Effector memory CD4-positive, alpha-beta T cell (primary cell): ENCODE results near the gene EHHADH.

ENCODE experiments used
- DNase-seq, 3 donors: peaks; one replicate each; pipeline ENCODE4 v3.0.0-alpha.2; 2020
- H3K27ac ChIP-seq: 2 replicates; pipeline ENCODE4 v1.7.0; 2013; ENCODE audit warnings: mild to moderate bottlenecking, low read length, moderate library complexity; ENCODE audit not compliant: insufficient read depth, poor library complexity, severe bottlenecking
- H3K27me3 ChIP-seq: replicated peaks from 2 replicates; pipeline ENCODE4 v1.7.0; 2013; ENCODE audit warnings: mild to moderate bottlenecking, low read length; ENCODE audit not compliant: insufficient read depth, control insufficient read depth, poor library complexity, severe bottlenecking
- H3K36me3 ChIP-seq: 2 replicates; pipeline ENCODE4 v1.7.0; 2013; ENCODE audit warnings: mild to moderate bottlenecking, low read length, moderate library complexity; ENCODE audit not compliant: control insufficient read depth, insufficient read depth
- H3K4me1 ChIP-seq: 2 replicates; pipeline ENCODE4 v1.7.0; 2013; ENCODE audit warnings: low read length, mild to moderate bottlenecking; ENCODE audit not compliant: control insufficient read depth, insufficient read depth, poor library complexity, severe bottlenecking
- H3K4me3 ChIP-seq: 2 replicates; pipeline ENCODE4 v1.7.0; 2013; ENCODE audit warnings: low read length, low read depth, mild to moderate bottlenecking; ENCODE audit not compliant: insufficient read depth, poor library complexity, severe bottlenecking
- H3K9me3 ChIP-seq: 2 replicates; pipeline ENCODE4 v1.7.0; 2013; ENCODE audit warnings: mild to moderate bottlenecking, low read length, moderate library complexity; ENCODE audit not compliant: control insufficient read depth

Gene EHHADH

GRCh38 chr3:185216607-185216958, 37.3 kb downstream of the EHHADH start:
- DNase-seq = no peak
- Histone ChIP-seq H3K4me1 (no peaks in the 10 kb centered on the region), H3K4me3 (no peak overlapping the region), H3K27me3 (no peaks in the 10 kb centered on the region), H3K36me3 (no peaks in the 10 kb centered on the region), H3K27ac (no peak overlapping the region), H3K9me3 (no peaks in the 10 kb centered on the region)

- Histone ChIP-seq H3K4me3 (no peak overlapping the region), H3K27ac (no peak overlapping the region)
- no peak for DNase-seq
Measured at GRCh38 chr3:185215873-185216606, 37.8 kb downstream of the EHHADH start.

GRCh38 chr3:185212559-185212958, 41.3 kb downstream of the EHHADH start:
- no peak for DNase-seq
- H3K4me1 ChIP-seq = no peaks in the 10 kb centered on the region
- no peaks in the 10 kb centered on the region for H3K27me3 ChIP-seq
- no peak overlapping the region for H3K27ac ChIP-seq
- H3K9me3 ChIP-seq = no peaks in the 10 kb centered on the region
- H3K4me3 ChIP-seq = no peak overlapping the region
- H3K36me3 ChIP-seq = no peaks in the 10 kb centered on the region

More at GRCh38 chr3:185215873-185216606, 37.8 kb downstream of the EHHADH start:
- H3K27me3 ChIP-seq = no peaks in the 10 kb centered on the region
- no peaks in the 10 kb centered on the region for H3K4me1 ChIP-seq
- H3K9me3 ChIP-seq = no peaks in the 10 kb centered on the region
- H3K36me3 ChIP-seq = no peaks in the 10 kb centered on the region

- H3K4me1 ChIP-seq = no peaks in the 10 kb centered on the region
- DNase-seq = no peak
Measured at GRCh38 chr3:185212086-185212485, 41.8 kb downstream of the EHHADH start.

GRCh38 chr3:185210621-185211142, 43.2 kb downstream of the EHHADH start:
- Histone ChIP-seq H3K27me3 (no peaks in the 10 kb centered on the region), H3K9me3 (no peaks in the 10 kb centered on the region), H3K4me1 (no peaks in the 10 kb centered on the region), H3K4me3 (no peak overlapping the region), H3K27ac (no peak overlapping the region), H3K36me3 (no peaks in the 10 kb centered on the region)
- DNase-seq = no peak

More at GRCh38 chr3:185212086-185212485, 41.8 kb downstream of the EHHADH start:
- H3K9me3 ChIP-seq = no peaks in the 10 kb centered on the region
- H3K4me3 ChIP-seq = no peak overlapping the region
- H3K27me3 ChIP-seq = no peaks in the 10 kb centered on the region
- no peaks in the 10 kb centered on the region for H3K36me3 ChIP-seq
- no peak overlapping the region for H3K27ac ChIP-seq

- Histone ChIP-seq H3K36me3 (no peaks in the 10 kb centered on the region), H3K4me1 (no peaks in the 10 kb centered on the region), H3K4me3 (no peak overlapping the region), H3K9me3 (no peaks in the 10 kb centered on the region), H3K27me3 (no peaks in the 10 kb centered on the region), H3K27ac (no peak overlapping the region)
- no peak for DNase-seq
Measured at GRCh38 chr3:185208823-185209222, 45.0 kb downstream of the EHHADH start.

- Histone ChIP-seq H3K27ac (no peak overlapping the region), H3K36me3 (no peaks in the 10 kb centered on the region), H3K27me3 (no peaks in the 10 kb centered on the region), H3K4me1 (no peaks in the 10 kb centered on the region), H3K9me3 (no peaks in the 10 kb centered on the region), H3K4me3 (no peak overlapping the region)
- no peak for DNase-seq
Measured at GRCh38 chr3:185207931-185208746, 45.7 kb downstream of the EHHADH start.

GRCh38 chr3:185207481-185207880, 46.4 kb downstream of the EHHADH start:
- no peaks in the 10 kb centered on the region for H3K4me1 ChIP-seq
- no peak for DNase-seq
- H3K27me3 ChIP-seq = no peaks in the 10 kb centered on the region
- H3K9me3 ChIP-seq = no peaks in the 10 kb centered on the region
- H3K4me3 ChIP-seq = no peak overlapping the region
- H3K27ac ChIP-seq = no peak overlapping the region
- no peaks in the 10 kb centered on the region for H3K36me3 ChIP-seq

- no peak for DNase-seq
- no peaks in the 10 kb centered on the region for H3K36me3 ChIP-seq
Measured at GRCh38 chr3:185205865-185206264, 48.0 kb downstream of the EHHADH start.

GRCh38 chr3:185204894-185205293, 49.0 kb downstream of the EHHADH start:
- Histone ChIP-seq H3K4me1 (no peaks in the 10 kb centered on the region), H3K4me3 (no peak overlapping the region)

More at GRCh38 chr3:185205865-185206264, 48.0 kb downstream of the EHHADH start:
- Histone ChIP-seq H3K4me1 (no peaks in the 10 kb centered on the region), H3K27ac (no peak overlapping the region), H3K27me3 (no peaks in the 10 kb centered on the region), H3K9me3 (no peaks in the 10 kb centered on the region), H3K4me3 (no peak overlapping the region)

More at GRCh38 chr3:185204894-185205293, 49.0 kb downstream of the EHHADH start:
- Histone ChIP-seq H3K9me3 (no peaks in the 10 kb centered on the region), H3K36me3 (no peaks in the 10 kb centered on the region), H3K27me3 (no peaks in the 10 kb centered on the region), H3K27ac (no peak overlapping the region)
- no peak for DNase-seq
